IMR-90 (cell line): Measurements from ENCODE around the gene PLAAT4. TPM values are rescaled to one million over a fixed set of nuclear protein-coding genes. Genes with fewer than 3 reads are reported as not detected.

Source experiments
- ATAC-seq: fragments of 200-7000 bp; cut with Tn5 transposase; 2 replicates; pipeline ENCODE4 v1.9.1; 2020; ENCODE audit warnings: low read depth, mild to moderate bottlenecking, moderate library complexity
- BruUV-seq: library from RNA; stranded (reverse); fragments of 400-500 nt; replicated peaks from 2 replicates; lab custom pipeline; 2021; lab: Mats Ljungman, UMichigan
- CTCF ChIA-PET: fragments of 300-600 bp; formaldehyde crosslinking; extraction: SDS; loops from one replicate; lab custom pipeline; 2021; ENCODE audit warnings: antibody characterized with exemption; lab: Yijun Ruan, JAX
- POLR2A ChIA-PET: fragments of 300-600 bp; sonication (Branson Sonifier 250); formaldehyde crosslinking; loops from one replicate; lab custom pipeline; 2022; ENCODE audit warnings: antibody characterized with exemption; ENCODE audit not compliant: unreplicated experiment; lab: Charles Lee
- DNase-seq: peaks from one replicate; pipeline ENCODE4 v3.0.0; 2013
- H2AFZ ChIP-seq: replicated peaks from 2 replicates; pipeline ENCODE3; 2013; ENCODE audit warnings: low read length, mild to moderate bottlenecking; ENCODE audit not compliant: poor library complexity
- H2AK5ac ChIP-seq: 2 replicates; pipeline ENCODE4 v1.6.1; 2013; ENCODE audit warnings: low read depth, low read length, inconsistent platforms
- H2AK9ac ChIP-seq: replicated peaks from 2 replicates; pipeline ENCODE3; 2013; ENCODE audit warnings: mild to moderate bottlenecking, low read depth, low read length, moderate library complexity; ENCODE audit not compliant: poor library complexity
- H2BK120ac ChIP-seq: 2 replicates; pipeline ENCODE4 v1.6.1; 2013; ENCODE audit warnings: low read depth, low read length, inconsistent platforms
- H2BK15ac ChIP-seq: 3 replicates; pipeline ENCODE4 v1.6.1; 2013; ENCODE audit warnings: low read depth, low read length, inconsistent platforms
- H2BK20ac ChIP-seq: 2 replicates; pipeline ENCODE4 v1.6.1; 2013; ENCODE audit warnings: low read depth, mild to moderate bottlenecking, inconsistent platforms, low read length, moderate library complexity
- H2BK5ac ChIP-seq: 2 replicates; pipeline ENCODE4 v1.6.1; 2013; ENCODE audit warnings: mild to moderate bottlenecking, low read depth, low read length, inconsistent platforms; ENCODE audit not compliant: poor library complexity, severe bottlenecking
- H3K14ac ChIP-seq: replicated peaks from 2 replicates; pipeline ENCODE4 v1.6.1; 2013; ENCODE audit warnings: low read depth, low read length, inconsistent platforms
- H3K18ac ChIP-seq: 2 replicates; pipeline ENCODE4 v1.6.1; 2013; ENCODE audit warnings: low read depth, low read length, control low read depth
- H3K23ac ChIP-seq: 2 replicates; pipeline ENCODE4 v1.6.1; 2013; ENCODE audit warnings: low read depth, low read length, inconsistent platforms
- H3K27ac ChIP-seq: 2 replicates; pipeline ENCODE4 v1.5.1; 2013; ENCODE audit warnings: mild to moderate bottlenecking, control low read depth, low read length; ENCODE audit not compliant: insufficient read depth
- H3K27me3 ChIP-seq: 2 replicates; pipeline ENCODE4 v1.6.1; 2013; ENCODE audit warnings: low read length; ENCODE audit not compliant: control insufficient read depth, insufficient read depth
- H3K36me3 ChIP-seq: 2 replicates; pipeline ENCODE4 v1.6.1; 2013; ENCODE audit warnings: low read length, mixed read lengths; ENCODE audit not compliant: control insufficient read depth, insufficient read depth
- H3K4ac ChIP-seq: 2 replicates; pipeline ENCODE4 v1.6.1; 2013; ENCODE audit warnings: low read depth, low read length, inconsistent platforms
- H3K4me1 ChIP-seq: 2 replicates; pipeline ENCODE4 v1.6.1; 2013; ENCODE audit warnings: low read length, mixed read lengths; ENCODE audit not compliant: control insufficient read depth, insufficient read depth
- H3K4me2 ChIP-seq: 2 replicates; pipeline ENCODE4 v1.6.1; 2013; ENCODE audit warnings: low read depth, mild to moderate bottlenecking, control low read depth, low read length, moderate library complexity
- H3K4me3 ChIP-seq: 2 replicates; pipeline ENCODE4 v1.5.1; 2013; ENCODE audit warnings: low read depth, mild to moderate bottlenecking, control low read depth, low read length, moderate library complexity; ENCODE audit not compliant: insufficient read depth
- H3K56ac ChIP-seq: 2 replicates; pipeline ENCODE4 v1.6.1; 2013; ENCODE audit warnings: low read length, inconsistent platforms; ENCODE audit not compliant: insufficient read depth; ENCODE audit errors: extremely low read depth
- H3K79me1 ChIP-seq, 2 experiments: 2 replicates each; pipeline ENCODE4 v1.6.1; 2013; ENCODE audit warnings: low read length in 2 of 2, inconsistent platforms in 1 of 2, low read depth in 1 of 2
- H3K9ac ChIP-seq: 2 replicates; pipeline ENCODE4 v1.6.1; 2013; ENCODE audit warnings: low read depth, low read length, control low read depth
- H3K9me1 ChIP-seq: 2 replicates; pipeline ENCODE4 v1.6.1; 2013; ENCODE audit warnings: low read length, inconsistent platforms; ENCODE audit not compliant: insufficient read depth
- H3K9me3 ChIP-seq: 2 replicates; pipeline ENCODE4 v1.6.1; 2013; ENCODE audit warnings: low read length; ENCODE audit not compliant: control insufficient read depth, insufficient read depth
- H4K20me1 ChIP-seq: 2 replicates; pipeline ENCODE4 v1.6.1; 2013; ENCODE audit warnings: low read length, inconsistent platforms; ENCODE audit not compliant: insufficient read depth
- H4K5ac ChIP-seq: 2 replicates; pipeline ENCODE4 v1.6.1; 2013; ENCODE audit warnings: mild to moderate bottlenecking, low read depth, low read length, control low read depth
- H4K8ac ChIP-seq, 2 experiments: 2 replicates each; pipeline ENCODE4 v1.6.1; 2013; ENCODE audit warnings: low read depth in 2 of 2, low read length in 2 of 2, control low read depth in 1 of 2, inconsistent platforms in 1 of 2
- H4K91ac ChIP-seq: 2 replicates; pipeline ENCODE4 v1.6.1; 2013; ENCODE audit warnings: low read depth, low read length, inconsistent platforms; ENCODE audit not compliant: insufficient read depth
- CHD1 ChIP-seq: IDR thresholded peaks from 2 replicates; pipeline ENCODE4 v1.6.1; 2012; ENCODE audit warnings: low read depth, low read length, improper control_type of control experiment
- FOS ChIP-seq: fragments of 150-350 bp; IDR thresholded peaks from 2 replicates; pipeline ENCODE4 v1.6.1; 2016; ENCODE audit warnings: low read depth, low read length
- MAFK ChIP-seq: IDR thresholded peaks from 2 replicates; pipeline ENCODE4 v1.6.1; 2012; ENCODE audit warnings: low read depth, low read length, improper control_type of control experiment
- MXI1 ChIP-seq: IDR thresholded peaks from 2 replicates; pipeline ENCODE4 v1.6.1; 2012; ENCODE audit warnings: low read depth, mild to moderate bottlenecking, low read length, moderate library complexity, borderline replicate concordance
- RFX5 ChIP-seq: IDR thresholded peaks from 2 replicates; pipeline ENCODE4 v1.8.0; 2012; ENCODE audit warnings: low read depth, mild to moderate bottlenecking, low read length, moderate library complexity
- WGBS, 2 experiments: methylation state at CpG; one replicate each; pipeline versions ENCODE4 v1.1.5 to v1.1.7; 2013; ENCODE audit warnings: missing lambda C conversion rate in 2 of 2; ENCODE audit not compliant: insufficient read length in 1 of 2; ENCODE audit errors: extremely low coverage in 2 of 2; 5-methylcytosine and 5-hydroxymethylcytosine counted together
- dilution Hi-C: fragments of 300-500 bp; cut with HindIII; formaldehyde crosslinking; loops from one replicate; pipeline ENCODE4 v1.14.3; 2018; ENCODE audit warnings: low sequenced_read_pairs; ENCODE audit not compliant: unreplicated experiment
- in situ Hi-C: fragments of 300-500 bp; cut with MboI; formaldehyde crosslinking; loops from 3 replicates; pipeline ENCODE4 v1.14.3; 2019; ENCODE audit warnings: low sequenced_read_pairs, inconsistent platforms, mixed read lengths
- intact Hi-C: fragments of 100-400 bp; cut with micrococcal nuclease; formaldehyde crosslinking; loops from 2 replicates; pipeline ENCODE4 v1.10.0; 2022
- polyA plus RNA-seq, 3 experiments: library from polyadenylated mRNA; depleted of rRNA; stranded (reverse); fragments of >200 nt; gene quantifications; 2 replicates each; pipeline ENCODE4 v1.2.3, GENCODE V29; 2012; ENCODE audit warnings: low replicate concordance in 1 of 3
- total RNA-seq: library from RNA; depleted of rRNA; stranded (reverse); fragments of >200 nt; gene quantifications from 2 replicates; pipeline ENCODE4 v1.2.3, GENCODE V29; 2012
- TF ChIP-seq, protein P1 (sequence below): fragments of 150-350 bp; IDR thresholded peaks from 2 replicates; pipeline ENCODE4 v1.6.1; 2016; ENCODE audit warnings: low read depth, mild to moderate bottlenecking, low read length, moderate library complexity, borderline replicate concordance

PLAAT4 gene
- total and polyA plus RNA-seq, 2 of the 4 experiments (the other 2 are of a cell fraction): 0.17 to 0.18 TPM

- POLR2A ChIA-PET: no interaction called here
- in situ Hi-C loops: no loop called here
- no peak overlapping the region for H2BK20ac ChIP-seq
- H3K9ac ChIP-seq: no peak overlapping the region
- no peaks in the 10 kb centered on the region for H3K79me1 ChIP-seq
- H3K9me3 ChIP-seq: peaks cover 7% of the 10 kb centered on the region
- H2BK5ac ChIP-seq: no peak overlapping the region
- no peak overlapping the region for H2AFZ ChIP-seq
- no peaks in the 10 kb centered on the region for H3K36me3 ChIP-seq
- H2AK5ac ChIP-seq: no peak overlapping the region
- dilution Hi-C loops: no loop called here
- H4K91ac ChIP-seq: no peak overlapping the region
- intact Hi-C loops: no loop called here
- no peak overlapping the region for H4K8ac ChIP-seq
- no peak overlapping the region for H3K4ac ChIP-seq
- no peak for DNase-seq
- peaks cover 2% of the 10 kb centered on the region; the same call in 1 of the 2 replicates for H3K27me3 ChIP-seq
- TF ChIP-seq RFX5 (no peak), FOS (no peak), MXI1 (no peak), CHD1 (no peak), MAFK (no peak)
- TF ChIP-seq, protein P1, sequence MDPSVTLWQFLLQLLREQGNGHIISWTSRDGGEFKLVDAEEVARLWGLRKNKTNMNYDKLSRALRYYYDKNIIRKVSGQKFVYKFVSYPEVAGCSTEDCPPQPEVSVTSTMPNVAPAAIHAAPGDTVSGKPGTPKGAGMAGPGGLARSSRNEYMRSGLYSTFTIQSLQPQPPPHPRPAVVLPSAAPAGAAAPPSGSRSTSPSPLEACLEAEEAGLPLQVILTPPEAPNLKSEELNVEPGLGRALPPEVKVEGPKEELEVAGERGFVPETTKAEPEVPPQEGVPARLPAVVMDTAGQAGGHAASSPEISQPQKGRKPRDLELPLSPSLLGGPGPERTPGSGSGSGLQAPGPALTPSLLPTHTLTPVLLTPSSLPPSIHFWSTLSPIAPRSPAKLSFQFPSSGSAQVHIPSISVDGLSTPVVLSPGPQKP: no peak
- H3K4me3 ChIP-seq: no peak overlapping the region
- no CpG with 5 or more reads among the region's 2 CpGs for WGBS, 2 experiments
- H3K14ac ChIP-seq: no peak overlapping the region
- no peak for ATAC-seq
- no peak overlapping the region for H2AK9ac ChIP-seq
- H2BK120ac ChIP-seq: no peak overlapping the region
- H3K27ac ChIP-seq: no peak overlapping the region
- no peaks in the 10 kb centered on the region for H4K20me1 ChIP-seq
- H3K56ac ChIP-seq: no peak overlapping the region
- CTCF ChIA-PET: no interaction called here
- H3K4me1 ChIP-seq: no peaks in the 10 kb centered on the region
- no peaks in the 10 kb centered on the region for H3K9me1 ChIP-seq
- no peak overlapping the region for H4K5ac ChIP-seq
- no peak overlapping the region for H2BK15ac ChIP-seq
- H3K23ac ChIP-seq: no peak overlapping the region
- BruUV-seq: no TSS peak
- no peak overlapping the region for H3K4me2 ChIP-seq
- H3K18ac ChIP-seq: no peak overlapping the region
These were observed 34.3 kb upstream of the PLAAT4 start for GRCh38 chr11:63502252-63502820.
